Astrocyte (in vitro differentiated cells and primary cell): ENCODE results near the gene PGF. TPM values are rescaled to one million over a fixed set of nuclear protein-coding genes. Genes with fewer than 3 reads are reported as not detected.
A peak's percentile ranks its signal among the peaks of the same experiment; 100 is the strongest.

ENCODE experiments used
- DNase-seq: peaks from one replicate; pipeline ENCODE4 v3.0.0-alpha.2; 2010; ENCODE audit warnings: low read depth
- FAIRE-seq: peaks from 2 replicates; lab custom pipeline; 2011; peaks lifted over from hg19 to GRCh38; lab: Jason Lieb, UNC
- H2AFZ ChIP-seq: 2 replicates; pipeline ENCODE4 v1.6.0; 2012; ENCODE audit warnings: low read depth, low read length, inconsistent platforms
- H3K27ac ChIP-seq: 2 replicates; pipeline ENCODE4 v1.5.1; 2011; ENCODE audit warnings: low read depth, low read length, inconsistent platforms
- H3K27me3 ChIP-seq: 2 replicates; pipeline ENCODE4 v1.6.0; 2011; ENCODE audit warnings: low read length, inconsistent platforms; ENCODE audit not compliant: insufficient read depth
- H3K36me3 ChIP-seq: 2 replicates; pipeline ENCODE4 v1.5.1; 2011; ENCODE audit warnings: low read length, inconsistent platforms; ENCODE audit not compliant: insufficient read depth
- H3K4me1 ChIP-seq: 2 replicates; pipeline ENCODE4 v1.5.1; 2011; ENCODE audit warnings: low read length, inconsistent platforms; ENCODE audit not compliant: insufficient read depth
- H3K4me2 ChIP-seq: 2 replicates; pipeline ENCODE4 v1.6.0; 2012; ENCODE audit warnings: low read length, inconsistent platforms
- H3K4me3 ChIP-seq: 2 replicates; pipeline ENCODE4 v1.5.1; 2011; ENCODE audit warnings: low read depth, mild to moderate bottlenecking, low read length, inconsistent platforms; ENCODE audit not compliant: insufficient read depth
- H3K79me2 ChIP-seq: 2 replicates; pipeline ENCODE4 v1.6.0; 2012; ENCODE audit warnings: mild to moderate bottlenecking, low read length, inconsistent platforms; ENCODE audit not compliant: insufficient read depth
- H3K9ac ChIP-seq: 2 replicates; pipeline ENCODE4 v1.6.0; 2012; ENCODE audit warnings: mild to moderate bottlenecking, low read length, inconsistent platforms
- H3K9me3 ChIP-seq: 2 replicates; pipeline ENCODE4 v1.5.1; 2012; ENCODE audit warnings: low read depth, mild to moderate bottlenecking, low read length, inconsistent platforms; ENCODE audit not compliant: insufficient read depth
- H4K20me1 ChIP-seq: 2 replicates; pipeline ENCODE4 v1.6.0; 2012; ENCODE audit warnings: low read length, inconsistent platforms; ENCODE audit not compliant: insufficient read depth
- H3K27ac Mint-ChIP-seq: one replicate; pipeline ENCODE4 v1.8.0; 2021; ENCODE audit warnings: mild to moderate bottlenecking, mixed read lengths; ENCODE audit not compliant: unreplicated experiment
- H3K27me3 Mint-ChIP-seq: one replicate; pipeline ENCODE4 v1.8.0; 2021; ENCODE audit warnings: low read depth, mixed read lengths; ENCODE audit not compliant: unreplicated experiment
- H3K36me3 Mint-ChIP-seq: one replicate; pipeline ENCODE4 v1.8.0; 2021; ENCODE audit warnings: low read depth, mixed read lengths; ENCODE audit not compliant: unreplicated experiment
- H3K4me1 Mint-ChIP-seq: one replicate; pipeline ENCODE4 v1.8.0; 2021; ENCODE audit warnings: low read depth, mixed read lengths; ENCODE audit not compliant: unreplicated experiment
- H3K4me3 Mint-ChIP-seq: one replicate; pipeline ENCODE4 v1.8.0; 2021; ENCODE audit warnings: mild to moderate bottlenecking, moderate library complexity, mixed read lengths; ENCODE audit not compliant: unreplicated experiment
- H3K9me3 Mint-ChIP-seq: one replicate; pipeline ENCODE4 v1.8.0; 2021; ENCODE audit warnings: mild to moderate bottlenecking, mixed read lengths; ENCODE audit not compliant: unreplicated experiment
- EZH2 ChIP-seq: IDR thresholded peaks from 2 replicates; pipeline ENCODE4 v1.6.1; 2012; ENCODE audit warnings: mild to moderate bottlenecking, low read length, inconsistent platforms; ENCODE audit not compliant: insufficient read depth
- total RNA-seq: library from RNA; stranded (reverse); gene quantifications from 2 replicates; pipeline ENCODE4 v1.2.1, GENCODE V29; 2021
- TF ChIP-seq, protein P1 (sequence below): IDR thresholded peaks from 2 replicates; pipeline ENCODE4 v1.5.1; 2011; ENCODE audit warnings: low read depth, mild to moderate bottlenecking, inconsistent platforms, low read length, moderate library complexity; ENCODE audit not compliant: insufficient read depth

Gene PGF
- total RNA-seq, 1 donor from 2014 or later: 3.5 TPM

DNA sequence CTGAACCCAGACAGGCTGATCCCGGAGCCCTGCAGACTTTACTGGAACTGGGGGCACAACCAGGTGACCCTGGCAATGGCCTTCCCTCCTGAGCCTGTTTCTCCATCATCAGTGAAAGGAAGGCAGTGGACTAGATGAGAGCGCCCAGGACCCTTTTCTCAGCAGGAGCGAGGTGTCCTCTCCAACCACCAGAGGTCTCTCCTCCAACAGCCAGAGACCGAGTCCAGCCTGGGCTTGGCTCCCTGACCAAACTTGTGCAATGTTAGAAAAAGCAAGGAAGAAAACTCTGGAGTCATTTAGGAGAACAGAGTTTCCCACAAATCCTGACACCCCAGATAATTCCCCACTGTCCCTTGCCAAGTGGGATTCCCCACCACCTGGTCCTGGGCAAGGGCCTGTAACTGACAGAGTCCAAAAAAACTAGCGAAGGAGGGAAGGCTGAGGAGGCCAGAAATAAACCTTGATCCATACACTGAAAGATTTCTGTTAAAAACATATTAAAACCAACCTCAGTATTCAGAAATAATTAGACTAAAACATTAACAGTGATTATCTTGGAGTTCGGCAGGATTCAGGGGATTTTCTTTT, 41.3 kb downstream of the PGF start:
- H3K27me3 Mint-ChIP-seq: peaks cover 4% of the 10 kb centered on the region
- FAIRE-seq (peak; percentile 89), DNase-seq (peak; percentile 45)
- H3K4me1 ChIP-seq: no peaks in the 10 kb centered on the region
- H3K4me3 Mint-ChIP-seq: no peak overlapping the region
- H3K9me3 ChIP-seq: no peaks in the 10 kb centered on the region
- H2AFZ ChIP-seq: no peak overlapping the region
- no peak overlapping the region for H3K4me2 ChIP-seq
- H3K36me3 Mint-ChIP-seq: no peaks in the 10 kb centered on the region
- H3K27ac Mint-ChIP-seq: peak overlapping the region; percentile 81
- peaks cover 3% of the 10 kb centered on the region for H3K4me1 Mint-ChIP-seq
- H3K9me3 Mint-ChIP-seq: no peaks in the 10 kb centered on the region
- TF ChIP-seq, protein P1, sequence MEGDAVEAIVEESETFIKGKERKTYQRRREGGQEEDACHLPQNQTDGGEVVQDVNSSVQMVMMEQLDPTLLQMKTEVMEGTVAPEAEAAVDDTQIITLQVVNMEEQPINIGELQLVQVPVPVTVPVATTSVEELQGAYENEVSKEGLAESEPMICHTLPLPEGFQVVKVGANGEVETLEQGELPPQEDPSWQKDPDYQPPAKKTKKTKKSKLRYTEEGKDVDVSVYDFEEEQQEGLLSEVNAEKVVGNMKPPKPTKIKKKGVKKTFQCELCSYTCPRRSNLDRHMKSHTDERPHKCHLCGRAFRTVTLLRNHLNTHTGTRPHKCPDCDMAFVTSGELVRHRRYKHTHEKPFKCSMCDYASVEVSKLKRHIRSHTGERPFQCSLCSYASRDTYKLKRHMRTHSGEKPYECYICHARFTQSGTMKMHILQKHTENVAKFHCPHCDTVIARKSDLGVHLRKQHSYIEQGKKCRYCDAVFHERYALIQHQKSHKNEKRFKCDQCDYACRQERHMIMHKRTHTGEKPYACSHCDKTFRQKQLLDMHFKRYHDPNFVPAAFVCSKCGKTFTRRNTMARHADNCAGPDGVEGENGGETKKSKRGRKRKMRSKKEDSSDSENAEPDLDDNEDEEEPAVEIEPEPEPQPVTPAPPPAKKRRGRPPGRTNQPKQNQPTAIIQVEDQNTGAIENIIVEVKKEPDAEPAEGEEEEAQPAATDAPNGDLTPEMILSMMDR: peak; percentile 62
- no peak for TF ChIP-seq EZH2
- no peak overlapping the region for H3K27ac ChIP-seq
- no peaks in the 10 kb centered on the region for H3K79me2 ChIP-seq
- H4K20me1 ChIP-seq: no peaks in the 10 kb centered on the region
- no peak overlapping the region for H3K9ac ChIP-seq
- H3K4me3 ChIP-seq: no peak overlapping the region
- H3K27me3 ChIP-seq: no peaks in the 10 kb centered on the region
- H3K36me3 ChIP-seq: no peaks in the 10 kb centered on the region

DNA sequence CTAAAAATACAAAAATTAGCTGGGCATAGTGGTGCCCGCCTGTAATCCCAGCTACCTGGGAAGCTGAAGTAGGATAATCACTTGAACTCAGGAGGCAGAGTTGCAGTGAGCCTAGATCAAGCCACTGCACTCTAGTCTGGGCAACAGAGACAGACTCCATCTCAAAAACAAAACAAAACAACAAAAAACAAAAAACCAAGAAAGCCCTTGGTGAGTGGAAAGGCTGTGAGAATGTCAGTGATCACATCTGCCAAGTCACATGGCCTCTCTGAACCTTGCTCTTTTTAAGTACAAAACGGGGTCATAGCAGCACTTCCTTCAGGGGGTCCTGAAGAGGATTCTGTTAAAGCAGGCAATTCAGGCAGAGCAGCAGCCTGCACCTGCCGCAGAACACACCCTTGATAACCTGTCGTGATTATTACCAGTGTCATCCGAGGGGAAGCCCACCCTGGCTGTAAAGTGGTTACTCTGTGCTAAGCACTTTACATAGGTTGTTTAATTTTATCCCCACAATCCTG, 41.9 kb downstream of the PGF start:
- Histone ChIP-seq H3K9ac (no peak overlapping the region), H4K20me1 (no peaks in the 10 kb centered on the region), H3K4me3 (no peak overlapping the region), H2AFZ (no peak overlapping the region), H3K27me3 (no peaks in the 10 kb centered on the region), H3K27ac (no peak overlapping the region), H3K36me3 (no peaks in the 10 kb centered on the region), H3K9me3 (no peaks in the 10 kb centered on the region), H3K79me2 (no peaks in the 10 kb centered on the region), H3K4me2 (no peak overlapping the region), H3K4me1 (no peaks in the 10 kb centered on the region)
- no peak for FAIRE-seq
- H3K4me1 Mint-ChIP-seq: peaks cover 3% of the 10 kb centered on the region
- no peaks in the 10 kb centered on the region for H3K9me3 Mint-ChIP-seq
- no peak overlapping the region for H3K4me3 Mint-ChIP-seq
- no peaks in the 10 kb centered on the region for H3K36me3 Mint-ChIP-seq
- peaks cover 4% of the 10 kb centered on the region for H3K27me3 Mint-ChIP-seq
- TF ChIP-seq EZH2: no peak
- TF ChIP-seq, protein P1: no peak
- DNase-seq: no peak
- no peak overlapping the region for H3K27ac Mint-ChIP-seq

DNA sequence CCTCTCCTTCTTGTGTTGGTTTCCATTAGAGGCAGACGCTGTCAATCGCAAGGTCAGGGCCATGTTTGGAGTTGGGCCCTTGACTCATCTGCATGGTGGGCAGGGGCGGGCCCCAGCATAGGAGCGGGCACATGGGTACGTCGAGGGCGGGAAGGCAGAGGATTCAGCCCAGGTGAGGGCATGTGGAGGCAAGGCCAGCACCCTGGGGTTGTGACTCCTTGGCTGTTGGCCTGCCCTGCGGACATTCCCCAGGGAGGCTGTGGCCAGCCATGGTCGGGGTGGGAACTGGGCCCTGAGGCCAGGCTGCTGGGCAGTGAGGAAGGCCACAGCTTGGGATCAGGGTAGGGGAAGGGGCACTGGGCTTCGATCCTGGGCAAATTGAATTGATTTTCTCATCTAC, 42.6 kb downstream of the PGF start:
- FAIRE-seq (no peak), DNase-seq (no peak)
- Histone ChIP-seq H2AFZ (no peak overlapping the region), H4K20me1 (no peaks in the 10 kb centered on the region), H3K9ac (no peak overlapping the region), H3K9me3 (no peaks in the 10 kb centered on the region), H3K27ac (no peak overlapping the region), H3K36me3 (no peaks in the 10 kb centered on the region), H3K27me3 (no peaks in the 10 kb centered on the region), H3K4me2 (no peak overlapping the region), H3K4me1 (no peaks in the 10 kb centered on the region), H3K79me2 (no peaks in the 10 kb centered on the region), H3K4me3 (no peak overlapping the region)
- H3K27me3 Mint-ChIP-seq: peaks cover 4% of the 10 kb centered on the region
- H3K4me3 Mint-ChIP-seq: no peak overlapping the region
- no peaks in the 10 kb centered on the region for H3K9me3 Mint-ChIP-seq
- H3K4me1 Mint-ChIP-seq: peaks cover 3% of the 10 kb centered on the region
- TF ChIP-seq, protein P1: no peak
- no peak for TF ChIP-seq EZH2
- no peak overlapping the region for H3K27ac Mint-ChIP-seq
- H3K36me3 Mint-ChIP-seq: no peaks in the 10 kb centered on the region
